GM10266 (cell line): ENCODE measurements around the gene FSTL4.
A peak's percentile ranks its signal among the peaks of the same experiment; 100 is the strongest.

Experiments
- DNase-seq: peaks from one replicate; pipeline ENCODE4 v3.0.0; 2012; ENCODE audit errors: extremely low spot score
- CTCF ChIP-seq: IDR thresholded peaks from 2 replicates; pipeline ENCODE4 v1.5.1; 2012; ENCODE audit warnings: mild to moderate bottlenecking, low read depth; ENCODE audit not compliant: control insufficient read depth, insufficient read depth; ENCODE audit errors: missing control alignments

Gene FSTL4

DNA sequence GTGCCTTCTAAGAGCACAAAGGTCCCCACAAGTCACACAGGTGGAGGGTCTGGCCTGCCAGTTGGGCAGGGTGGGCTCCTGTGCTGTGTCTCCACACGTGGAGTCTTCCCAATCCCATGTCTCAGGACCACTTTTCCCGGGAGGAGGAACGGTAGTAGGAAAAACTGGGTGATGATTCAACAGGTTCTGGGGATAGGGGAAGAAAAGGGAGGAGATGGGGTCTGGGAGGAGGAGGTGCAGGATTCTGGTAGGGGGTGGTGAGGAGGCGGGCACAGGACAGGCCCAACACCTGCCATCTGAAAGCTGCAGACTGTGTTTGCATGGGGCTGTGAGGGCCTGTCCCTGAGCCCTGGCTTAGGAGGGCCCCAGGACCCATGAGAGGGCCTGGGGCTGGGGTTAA is 345.4 kb downstream of the FSTL4 start:
- no peak for DNase-seq
- TF ChIP-seq CTCF: no peak

- DNase-seq: no peak
- no peak for TF ChIP-seq CTCF
Observed at GRCh38 chr5:133266527-133266878, 345.8 kb downstream of the FSTL4 start.

DNA sequence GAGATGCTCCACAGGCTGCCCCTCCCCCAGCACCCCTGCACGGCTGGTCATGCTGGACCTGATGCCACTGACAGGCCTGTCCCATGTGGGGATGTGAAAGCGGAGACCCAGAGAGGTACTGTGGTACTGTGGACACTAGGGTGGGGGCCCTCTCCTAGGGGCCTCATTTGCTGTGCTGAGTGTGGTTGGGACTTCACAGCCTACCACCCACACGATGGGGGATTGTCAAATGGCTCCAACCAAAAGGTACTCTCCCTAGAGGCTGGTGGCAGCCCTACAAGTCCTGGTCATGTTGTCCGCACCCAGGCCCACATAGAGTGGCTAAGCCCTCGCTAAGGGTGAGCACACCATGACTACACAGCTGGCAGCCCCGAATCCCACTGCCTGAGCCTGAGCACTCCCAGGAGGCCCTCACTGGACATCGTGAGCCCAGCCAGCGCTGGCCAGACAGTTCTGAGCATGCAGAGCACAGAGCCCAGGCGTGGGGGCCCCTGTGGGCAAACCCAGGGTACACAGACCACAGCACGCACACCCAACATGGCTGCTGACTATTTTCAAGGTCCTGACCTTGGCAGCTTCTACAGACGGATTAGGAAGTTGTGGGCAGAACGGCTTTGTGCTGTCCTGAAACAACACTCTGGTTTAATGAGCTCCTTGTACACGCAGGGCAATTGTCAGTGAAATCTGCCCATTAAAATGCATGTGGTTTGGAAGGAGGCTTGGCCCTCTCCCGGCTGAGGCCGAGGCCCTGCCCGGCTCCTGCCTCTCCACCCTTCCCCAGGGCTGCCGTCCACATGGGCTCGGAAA is 346.4 kb downstream of the FSTL4 start:
- TF ChIP-seq CTCF: no peak
- DNase-seq: no peak

GRCh38 chr5:133265257-133265656 is 347.1 kb downstream of the FSTL4 start:
- no peak for DNase-seq

DNA sequence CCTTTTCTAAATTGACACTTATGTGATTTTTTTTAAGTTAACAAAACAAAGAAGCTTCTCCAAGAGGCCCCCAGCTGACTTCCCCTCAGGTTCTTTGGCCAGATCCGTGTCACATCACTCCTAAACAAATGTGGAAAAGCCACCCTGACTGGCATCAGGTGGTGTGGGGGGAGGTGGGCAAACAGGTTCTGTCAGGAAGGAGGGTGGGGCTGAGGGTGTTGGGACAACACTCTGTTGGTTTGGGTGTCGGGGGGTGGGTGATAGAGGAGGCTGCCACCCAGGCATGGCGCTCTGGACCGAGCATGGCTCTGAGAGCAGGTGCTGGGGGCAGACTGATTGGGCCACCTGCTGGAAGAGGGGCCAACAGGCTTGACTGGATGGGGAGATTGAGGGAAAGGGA is 349.7 kb downstream of the FSTL4 start:
- no peak for DNase-seq
- TF ChIP-seq CTCF: no peak

More at GRCh38 chr5:133265257-133265656, 347.1 kb downstream of the FSTL4 start:
- no peak for TF ChIP-seq CTCF

DNA sequence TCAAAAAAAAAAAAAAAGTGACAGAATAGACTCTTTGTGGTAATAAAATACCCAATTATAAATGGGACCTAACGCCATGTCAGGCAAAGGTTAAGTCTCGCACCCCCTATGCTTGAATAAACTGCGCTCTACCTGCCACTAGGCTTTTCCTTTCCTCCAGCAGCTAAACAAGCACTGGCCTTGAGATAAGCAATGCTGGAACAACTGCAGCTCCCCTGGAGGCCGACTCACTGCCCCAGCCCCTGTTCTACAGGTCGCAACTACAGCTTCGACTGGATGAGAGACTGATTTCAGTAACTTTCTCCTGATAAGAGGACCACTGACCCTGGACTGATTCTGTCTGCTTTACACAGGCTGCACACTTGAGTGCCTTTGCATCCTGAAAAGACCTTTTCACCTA is 350.3 kb downstream of the FSTL4 start:
- DNase-seq: no peak
- TF ChIP-seq CTCF: no peak

DNA sequence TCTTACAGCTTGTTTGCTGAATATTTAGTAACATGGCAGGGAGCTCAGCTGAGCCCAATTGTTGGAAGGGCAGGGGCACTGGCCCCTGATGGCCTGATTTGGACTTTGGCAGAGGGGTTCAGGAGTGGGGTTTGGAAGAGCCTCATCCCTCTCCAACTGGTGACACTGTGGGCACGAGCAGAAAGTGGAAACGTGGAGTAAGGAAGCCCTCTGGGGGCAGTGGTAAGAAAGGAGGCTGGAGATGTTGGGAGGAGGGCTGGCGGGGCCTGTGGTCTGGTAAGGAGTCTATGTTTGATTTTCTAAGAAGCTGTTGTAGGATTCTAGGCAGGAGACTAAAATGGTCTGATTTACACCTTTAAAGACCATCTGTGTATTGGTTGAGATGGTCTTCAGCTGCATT is 351.6 kb downstream of the FSTL4 start:
- peak; percentile 27 for TF ChIP-seq CTCF
- no peak for DNase-seq
